ENCODE data around the gene OR4C6. TPM values are rescaled to one million over a fixed set of nuclear protein-coding genes. Genes with fewer than 3 reads are reported as not detected.

The OR4C6 gene
- total and polyA plus RNA-seq, 2 donors (not counting 1 experiment from before 2014, with no cell fraction given) = 0.28 TPM; not detected in 1

DNA sequence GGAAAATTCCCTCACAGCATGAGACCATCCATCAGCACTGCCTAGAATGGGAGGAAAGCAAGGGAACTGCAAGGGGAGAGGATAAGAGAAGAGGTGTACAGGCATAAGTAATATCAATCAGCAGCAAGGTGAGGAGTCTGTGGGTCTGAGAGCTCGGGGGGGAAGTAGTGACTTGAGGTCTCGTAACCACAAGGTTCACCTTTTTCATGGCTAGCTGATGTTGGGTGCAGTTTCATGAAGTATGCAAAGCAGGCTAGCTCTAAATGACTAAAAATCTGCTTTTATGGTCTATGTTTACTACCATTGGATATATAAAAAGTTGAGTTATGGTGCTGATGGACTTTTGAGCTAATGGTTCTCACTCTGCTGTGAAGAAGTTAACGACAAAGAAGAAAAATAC is 35.8 kb downstream of the OR4C6 start:
- no peak overlapping the region for H3K4me3 Mint-ChIP-seq
- Histone ChIP-seq H3K36me3 (replicated peaks in 1 of 2; ENCODE audit: control extremely low read depth in 1 of 2, control insufficient read depth in 1 of 2, extremely low read depth in 1 of 2, insufficient read depth in 2 of 2, low read length in 1 of 2) (no peaks in the 10 kb centered on the region), H3K4me3 (ENCODE audit: control extremely low read depth in 1 of 5, extremely low read depth in 1 of 5, insufficient read depth in 1 of 5, low read depth in 2 of 5, low read length in 4 of 5) (no peak overlapping the region), H3K27me3 (replicated peaks in 1 of 4; ENCODE audit: control extremely low read depth in 1 of 4, control insufficient read depth in 3 of 4, insufficient read depth in 4 of 4, low read length in 3 of 4) (no peaks in the 10 kb centered on the region), H4K20me1 (ENCODE audit: control insufficient read depth, insufficient read depth, low read length, poor library complexity, severe bottlenecking) (no peaks in the 10 kb centered on the region), H3K27ac (ENCODE audit: low read length in 2 of 2) (no peak overlapping the region), H3K4me2 (replicated peaks; ENCODE audit: low read depth, low read length, poor library complexity, severe bottlenecking) (no peak overlapping the region), H3K9ac (ENCODE audit: low read length) (no peak overlapping the region), H3K4me1 (ENCODE audit: control insufficient read depth in 2 of 2, insufficient read depth in 2 of 2, low read length in 2 of 2) (no peaks in the 10 kb centered on the region), H2AFZ (ENCODE audit: insufficient read depth, low read depth, low read length, poor library complexity, severe bottlenecking) (no peak overlapping the region), H3K9me3 (ENCODE audit: control extremely low read depth in 1 of 3, control insufficient read depth in 2 of 3, insufficient read depth in 1 of 3, low read length in 2 of 3) (peaks cover 0 to 16% (median 1%) of the 10 kb centered on the region in 3 donors), H3K79me2 (ENCODE audit: control insufficient read depth, insufficient read depth, low read length) (no peaks in the 10 kb centered on the region)
- peaks cover 5% of the 10 kb centered on the region for H3K9me3 Mint-ChIP-seq (ENCODE audit: insufficient read depth)
- H3K4me1 Mint-ChIP-seq = peaks cover 2% of the 10 kb centered on the region
- DNase-seq = no peak
- no peak for ATAC-seq (ENCODE audit: low read depth)
- CTCF ChIA-PET = no interaction called here
- H3K27ac Mint-ChIP-seq = no peak overlapping the region
- H3K27me3 Mint-ChIP-seq = no peaks in the 10 kb centered on the region
- TF ChIP-seq EZH2 (IDR thresholded peaks at IDR 0.05; ENCODE audit: borderline replicate concordance, insufficient read depth, low read depth, low read length, poor library complexity, severe bottlenecking) (no peak), CTCF (IDR thresholded peaks at IDR 0.05) (no peak)
- WGBS (ENCODE audit: insufficient coverage) = 86% methylated on average over 2 of the region's 3 CpGs
- intact Hi-C loops (cut with micrococcal nuclease) = no loop called here
- POLR2A ChIA-PET = no interaction called here

- ChIA-PET POLR2A (no interaction called here), CTCF (no interaction called here)
- Histone ChIP-seq H3K4me3 (ENCODE audit: control extremely low read depth in 1 of 5, extremely low read depth in 1 of 5, insufficient read depth in 1 of 5, low read depth in 2 of 5, low read length in 4 of 5) (no peak overlapping the region), H3K4me2 (replicated peaks; ENCODE audit: low read depth, low read length, poor library complexity, severe bottlenecking) (no peak overlapping the region), H3K79me2 (ENCODE audit: control insufficient read depth, insufficient read depth, low read length) (no peaks in the 10 kb centered on the region), H3K4me1 (ENCODE audit: control insufficient read depth in 2 of 2, insufficient read depth in 2 of 2, low read length in 2 of 2) (no peaks in the 10 kb centered on the region), H2AFZ (ENCODE audit: insufficient read depth, low read depth, low read length, poor library complexity, severe bottlenecking) (no peak overlapping the region), H3K9me3 (ENCODE audit: control extremely low read depth in 1 of 3, control insufficient read depth in 2 of 3, insufficient read depth in 1 of 3, low read length in 2 of 3) (peaks cover 0 to 13% (median 0%) of the 10 kb centered on the region in 3 donors), H3K9ac (ENCODE audit: low read length) (no peak overlapping the region), H3K36me3 (replicated peaks in 1 of 2; ENCODE audit: control extremely low read depth in 1 of 2, control insufficient read depth in 1 of 2, extremely low read depth in 1 of 2, insufficient read depth in 2 of 2, low read length in 1 of 2) (no peaks in the 10 kb centered on the region), H4K20me1 (ENCODE audit: control insufficient read depth, insufficient read depth, low read length, poor library complexity, severe bottlenecking) (no peaks in the 10 kb centered on the region), H3K27me3 (replicated peaks in 1 of 4; ENCODE audit: control extremely low read depth in 1 of 4, control insufficient read depth in 3 of 4, insufficient read depth in 4 of 4, low read length in 3 of 4) (no peaks in the 10 kb centered on the region), H3K27ac (ENCODE audit: low read length in 2 of 2) (no peak overlapping the region)
- 79% methylated on average over 4 of the region's 4 CpGs for WGBS (ENCODE audit: insufficient coverage)
- DNase-seq = no peak
- intact Hi-C loops (cut with micrococcal nuclease) = no loop called here
- peaks cover 2% of the 10 kb centered on the region for H3K4me1 Mint-ChIP-seq
- ATAC-seq (ENCODE audit: low read depth) = no peak
- TF ChIP-seq EZH2 (IDR thresholded peaks at IDR 0.05; ENCODE audit: borderline replicate concordance, insufficient read depth, low read depth, low read length, poor library complexity, severe bottlenecking) (no peak), CTCF (IDR thresholded peaks at IDR 0.05) (no peak)
- peaks cover 6% of the 10 kb centered on the region for H3K9me3 Mint-ChIP-seq (ENCODE audit: insufficient read depth)
- no peaks in the 10 kb centered on the region for H3K27me3 Mint-ChIP-seq
- H3K4me3 Mint-ChIP-seq = no peak overlapping the region
- no peak overlapping the region for H3K27ac Mint-ChIP-seq
Observed at GRCh38 chr11:55701429-55701828, 39.4 kb downstream of the OR4C6 start.

Measured in B cell (primary cell).